Kidney glomerular epithelial cell (primary cell): ENCODE measurements around the gene ECE2.
"Not testable (repeated sequence)": the region's sequence is repeated elsewhere in the genome, so short reads cannot be mapped to it uniquely, and the experiment has no call there.

Source experiments
- DNase-seq: peaks from one replicate; lab custom pipeline; 2025; lab: John Stamatoyannopoulos, UW

Gene ECE2

DNA sequence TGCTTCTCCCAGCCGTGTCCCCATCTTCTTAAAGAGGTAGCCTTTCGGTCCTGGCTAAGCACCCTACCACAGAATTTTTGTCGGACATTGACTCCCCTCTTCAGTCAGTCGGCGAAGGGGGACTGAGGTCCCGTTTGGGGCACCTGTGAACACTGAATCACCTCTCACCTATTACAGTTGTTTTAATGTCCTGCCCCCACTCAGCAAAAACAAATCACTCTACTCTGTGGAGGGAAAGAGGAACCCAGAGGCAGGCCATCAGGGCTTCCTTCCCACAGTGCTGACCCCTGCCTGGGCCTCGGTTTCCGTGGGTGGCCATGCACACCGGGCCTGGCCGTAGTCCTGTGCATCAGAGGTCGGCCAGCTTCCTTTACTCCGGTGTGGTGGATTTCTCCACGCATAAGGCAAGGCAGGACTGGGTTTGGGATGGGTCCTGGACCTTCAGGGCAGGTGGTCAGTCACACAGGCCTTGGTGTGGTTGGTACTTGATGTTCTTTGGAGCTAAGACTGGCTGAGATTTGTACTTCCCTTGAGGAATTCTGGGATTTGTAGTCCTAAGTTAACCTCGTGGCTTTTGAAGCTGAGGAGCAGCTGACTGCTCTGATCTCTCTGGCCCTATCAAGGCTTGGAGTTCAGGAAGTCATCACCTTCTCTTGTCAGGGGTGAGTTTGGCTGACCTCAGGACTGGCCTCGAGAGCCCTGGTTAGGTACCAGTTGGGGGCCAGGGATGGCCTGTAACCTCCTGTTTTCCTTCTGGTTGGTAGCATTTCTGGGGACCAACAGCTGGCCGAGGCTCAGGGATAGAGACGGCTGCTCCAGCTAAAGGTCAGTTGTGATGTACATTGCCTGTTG lies 61.0 kb downstream of the ECE2 start:
- DNase-seq = no peak

DNA sequence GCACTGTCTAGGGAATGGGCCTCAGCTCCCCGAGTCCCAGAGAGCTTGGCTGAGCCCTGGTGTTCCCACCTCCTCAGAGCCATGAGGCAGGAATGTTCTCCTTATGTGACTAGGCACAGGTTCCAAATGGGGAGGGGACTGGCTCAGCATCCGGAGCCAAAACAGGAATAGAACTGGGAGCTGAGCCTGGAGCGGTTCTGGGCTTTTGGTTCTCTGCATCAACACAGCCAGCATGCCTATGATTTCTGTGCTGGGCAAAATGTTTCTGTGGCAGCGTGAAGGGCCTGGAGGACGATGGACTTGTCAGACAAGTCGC lies 61.5 kb downstream of the ECE2 start, which contains the start of gene FAM131A:
FAM131A (plus strand) TSS at position 202 of the 316 bp plus-strand sequence; CDS start at position 233, 31 bp downstream.
- no peak for DNase-seq

DNA sequence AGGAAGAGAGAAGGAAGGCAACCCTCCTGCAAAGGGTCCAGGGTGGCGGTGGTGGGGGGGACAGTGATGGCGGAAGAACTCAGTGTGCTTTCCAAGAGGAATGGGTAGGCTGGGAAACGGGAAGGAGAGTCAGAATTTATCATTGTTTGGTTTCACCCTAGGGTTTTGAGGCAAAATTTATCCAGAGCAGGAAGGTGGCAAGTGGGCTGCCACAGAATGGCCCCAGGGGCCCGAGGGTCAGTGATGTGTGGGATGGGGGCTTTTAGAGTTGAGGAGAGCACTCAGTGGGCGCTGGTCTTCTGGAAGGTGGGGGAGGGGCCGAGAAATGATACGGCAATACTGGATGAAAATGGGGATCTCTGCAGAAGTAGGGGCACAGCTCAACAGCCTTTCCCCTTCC lies 62.2 kb downstream of the ECE2 start:
- no peak for DNase-seq

DNA sequence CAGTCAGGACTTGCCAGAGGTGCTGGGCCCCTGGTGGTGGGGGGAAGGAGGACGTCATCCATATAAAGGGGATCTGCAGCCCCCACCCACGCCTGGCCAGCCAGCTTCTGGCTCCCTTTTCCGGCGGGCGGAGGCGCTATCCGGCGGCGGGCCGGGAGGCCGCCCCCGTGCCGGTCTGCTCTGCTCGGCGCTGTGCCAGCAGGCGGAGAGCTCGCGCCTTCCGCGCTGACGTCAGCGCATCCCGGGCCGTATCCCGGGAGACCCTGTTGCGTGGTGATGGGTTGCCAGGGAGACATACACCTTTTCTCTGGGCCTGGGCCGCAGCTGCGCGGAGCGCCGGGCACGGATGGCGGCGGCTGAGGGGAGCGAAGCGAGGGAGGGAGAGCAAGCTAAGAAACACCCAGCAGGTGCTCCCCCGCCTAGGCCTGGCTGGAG lies 62.7 kb downstream of the ECE2 start:
- no peak for DNase-seq

DNA sequence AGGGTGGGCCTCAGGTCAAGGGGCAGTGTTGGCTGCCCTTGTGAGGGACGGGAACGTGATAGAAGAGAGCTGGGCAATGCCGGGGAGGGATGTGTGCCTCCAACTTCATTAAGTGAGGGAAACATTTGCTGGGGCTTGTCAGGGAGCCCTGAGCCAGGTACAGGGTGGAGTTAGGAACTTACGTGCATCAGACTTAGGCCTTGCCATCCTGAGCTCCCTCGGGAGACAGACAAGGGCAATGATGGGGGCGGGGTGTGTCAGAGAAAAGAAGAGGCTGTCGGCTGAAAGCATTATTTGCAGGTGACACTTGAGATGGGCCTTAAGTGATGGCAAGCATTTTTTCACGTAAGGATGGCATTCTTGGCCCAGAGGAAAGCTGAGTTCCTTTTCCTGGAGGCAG lies 63.2 kb downstream of the ECE2 start:
- DNase-seq = no peak

DNA sequence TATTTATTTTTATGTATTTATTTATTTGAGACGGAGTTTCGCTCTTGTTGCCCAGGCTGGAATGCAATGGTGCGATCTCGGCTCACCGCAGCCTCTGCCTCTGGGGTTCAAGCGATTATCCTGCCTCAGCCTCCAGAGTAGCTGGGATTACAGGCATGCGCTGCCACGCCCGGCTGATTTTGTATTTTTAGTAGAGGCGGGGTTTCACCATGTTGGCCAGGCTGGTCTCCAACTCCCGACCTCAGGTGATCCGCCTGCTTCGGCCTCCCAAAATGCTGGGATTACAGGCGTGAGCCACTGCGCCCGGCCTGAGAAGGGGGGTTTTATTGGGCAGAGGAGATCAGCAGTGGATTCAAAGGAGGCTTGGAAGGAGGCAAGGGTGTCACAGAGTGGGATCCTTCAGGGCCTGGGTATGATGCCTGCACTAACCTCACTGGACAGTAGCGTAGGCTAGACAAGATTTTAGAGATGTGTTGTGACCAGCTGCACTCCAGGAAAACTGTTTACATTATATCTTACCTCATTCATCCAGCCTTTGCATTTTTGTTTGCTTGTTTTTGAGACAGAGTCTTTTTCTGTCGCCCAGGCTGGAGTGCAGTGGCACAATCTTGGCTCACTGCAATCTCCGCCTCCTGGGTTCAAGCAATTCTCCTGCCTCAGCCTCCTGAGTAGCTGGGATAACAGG lies 63.8 kb downstream of the ECE2 start:
- not testable (repeated sequence) for DNase-seq

DNA sequence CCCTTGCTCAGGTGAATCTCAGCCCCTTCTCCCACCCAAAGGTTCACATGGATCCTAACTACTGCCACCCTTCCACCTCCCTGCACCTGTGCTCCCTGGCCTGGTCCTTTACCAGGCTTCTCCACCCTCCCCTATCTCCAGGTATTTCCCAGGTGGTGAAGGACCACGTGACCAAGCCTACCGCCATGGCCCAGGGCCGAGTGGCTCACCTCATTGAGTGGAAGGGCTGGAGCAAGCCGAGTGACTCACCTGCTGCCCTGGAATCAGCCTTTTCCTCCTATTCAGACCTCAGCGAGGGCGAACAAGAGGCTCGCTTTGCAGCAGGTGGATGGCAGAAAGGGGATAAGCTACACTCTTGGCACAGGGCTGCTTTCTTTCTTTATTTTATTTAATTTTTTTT lies 66.1 kb downstream of the ECE2 start:
- DNase-seq = no peak
